HG02970 (cell line): ENCODE measurements around the gene TUB.

Experiments
- ATAC-seq: cut with Tn5 transposase; IDR thresholded peaks from one replicate; pipeline ENCODE4 v1.9.1; 2021; ENCODE audit warnings: mild to moderate bottlenecking, moderate library complexity, moderate number of reproducible peaks; ENCODE audit not compliant: unreplicated experiment, low FRiP score

Gene TUB

GRCh38 chr11:8087185-8087584 lies 6.2 kb downstream of the TUB start:
- no peak for ATAC-seq

- no peak for ATAC-seq
Observed at GRCh38 chr11:8087756-8088155, 6.7 kb downstream of the TUB start.

GRCh38 chr11:8089791-8090510 lies 8.9 kb downstream of the TUB start:
- no peak for ATAC-seq

GRCh38 chr11:8090756-8091155 lies 9.7 kb downstream of the TUB start:
- no peak for ATAC-seq

GRCh38 chr11:8091721-8092120 lies 10.7 kb downstream of the TUB start:
- no peak for ATAC-seq

GRCh38 chr11:8092587-8093424 lies 11.8 kb downstream of the TUB start:
- ATAC-seq, result no peak

GRCh38 chr11:8093931-8094575 lies 13.0 kb downstream of the TUB start:
- ATAC-seq, result no peak

GRCh38 chr11:8094656-8095055 lies 13.6 kb downstream of the TUB start:
- no peak for ATAC-seq

GRCh38 chr11:8095371-8095770 lies 14.4 kb downstream of the TUB start:
- ATAC-seq, result no peak

GRCh38 chr11:8095806-8096522 lies 15.0 kb downstream of the TUB start:
- ATAC-seq, result no peak

- no peak for ATAC-seq
Observed at GRCh38 chr11:8096575-8096974, 15.6 kb downstream of the TUB start.

- ATAC-seq, result no peak
Observed at GRCh38 chr11:8097062-8097461, 16.1 kb downstream of the TUB start.

- no peak for ATAC-seq
Observed at GRCh38 chr11:8097468-8097867, 16.5 kb downstream of the TUB start.

GRCh38 chr11:8097926-8098325 lies 16.9 kb downstream of the TUB start:
- no peak for ATAC-seq

GRCh38 chr11:8098361-8098760 lies 17.4 kb downstream of the TUB start:
- no peak for ATAC-seq

- no peak for ATAC-seq
Observed at GRCh38 chr11:8098879-8099278, 17.9 kb downstream of the TUB start.

GRCh38 chr11:8099291-8099899 lies 18.4 kb downstream of the TUB start:
- ATAC-seq, result no peak

- ATAC-seq, result no peak
Observed at GRCh38 chr11:8100158-8100557, 19.1 kb downstream of the TUB start.

GRCh38 chr11:8100605-8101004 lies 19.6 kb downstream of the TUB start:
- no peak for ATAC-seq

- no peak for ATAC-seq
Observed at GRCh38 chr11:8101421-8101820, 20.4 kb downstream of the TUB start.
